HFFc6 (cell line): ENCODE data around the gene ADRA2C. TPM values are rescaled to one million over a fixed set of nuclear protein-coding genes. Genes with fewer than 3 reads are reported as not detected.
A peak's percentile ranks its signal among the peaks of the same experiment; 100 is the strongest.

Experiments used
- DNase-seq: peaks from one replicate; pipeline ENCODE4 v3.0.0-alpha.2; 2018
- H3K27ac Mint-ChIP-seq: 2 replicates; pipeline ENCODE4 v1.8.0; 2020; ENCODE audit warnings: mild to moderate bottlenecking, mixed read lengths
- H3K27me3 Mint-ChIP-seq: 2 replicates; pipeline ENCODE4 v1.8.0; 2021; ENCODE audit warnings: mild to moderate bottlenecking, moderate library complexity, mixed read lengths; ENCODE audit not compliant: insufficient read depth
- H3K36me3 Mint-ChIP-seq: 2 replicates; pipeline ENCODE4 v1.8.0; 2021; ENCODE audit warnings: low read depth, mixed read lengths
- H3K4me1 Mint-ChIP-seq: 2 replicates; pipeline ENCODE4 v1.8.0; 2020; ENCODE audit warnings: low read depth, mixed read lengths
- H3K4me3 Mint-ChIP-seq: 2 replicates; pipeline ENCODE4 v1.8.0; 2020; ENCODE audit warnings: mild to moderate bottlenecking, moderate library complexity, mixed read lengths
- H3K9me3 Mint-ChIP-seq: 2 replicates; pipeline ENCODE4 v1.8.0; 2020; ENCODE audit warnings: mild to moderate bottlenecking, mixed read lengths
- total RNA-seq, 6 experiments: library from RNA; stranded (reverse); fragmentation: NEBNext Ultra II Directional; extraction: Animal tissue kit (Norgen Biotek cat#: 25700); gene quantifications; 2 replicates in 1 of 6; 3 replicates in 5 of 6; pipeline ENCODE4 v1.2.3, GENCODE V29; 2021
- TF ChIP-seq, protein P1 (sequence below): fragments of 200-600 bp; sonication (generic); IDR thresholded peaks from 2 replicates; pipeline ENCODE4 v1.5.0; 2021; ENCODE audit warnings: antibody characterized with exemption, mild to moderate bottlenecking

Gene ADRA2C
- total RNA-seq, 6 experiments from 2014 or later, result 0.23 to 0.43 (median 0.26) TPM

GRCh38 chr4:3783693-3784306 lies 17.6 kb downstream of the ADRA2C start:
- H3K27me3 Mint-ChIP-seq, result peaks cover 18% of the 10 kb centered on the region
- TF ChIP-seq, protein P1, sequence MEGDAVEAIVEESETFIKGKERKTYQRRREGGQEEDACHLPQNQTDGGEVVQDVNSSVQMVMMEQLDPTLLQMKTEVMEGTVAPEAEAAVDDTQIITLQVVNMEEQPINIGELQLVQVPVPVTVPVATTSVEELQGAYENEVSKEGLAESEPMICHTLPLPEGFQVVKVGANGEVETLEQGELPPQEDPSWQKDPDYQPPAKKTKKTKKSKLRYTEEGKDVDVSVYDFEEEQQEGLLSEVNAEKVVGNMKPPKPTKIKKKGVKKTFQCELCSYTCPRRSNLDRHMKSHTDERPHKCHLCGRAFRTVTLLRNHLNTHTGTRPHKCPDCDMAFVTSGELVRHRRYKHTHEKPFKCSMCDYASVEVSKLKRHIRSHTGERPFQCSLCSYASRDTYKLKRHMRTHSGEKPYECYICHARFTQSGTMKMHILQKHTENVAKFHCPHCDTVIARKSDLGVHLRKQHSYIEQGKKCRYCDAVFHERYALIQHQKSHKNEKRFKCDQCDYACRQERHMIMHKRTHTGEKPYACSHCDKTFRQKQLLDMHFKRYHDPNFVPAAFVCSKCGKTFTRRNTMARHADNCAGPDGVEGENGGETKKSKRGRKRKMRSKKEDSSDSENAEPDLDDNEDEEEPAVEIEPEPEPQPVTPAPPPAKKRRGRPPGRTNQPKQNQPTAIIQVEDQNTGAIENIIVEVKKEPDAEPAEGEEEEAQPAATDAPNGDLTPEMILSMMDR, result no peak
- H3K4me3 Mint-ChIP-seq, result no peak overlapping the region
- DNase-seq, result no peak
- peaks cover 6% of the 10 kb centered on the region; the same call in 1 of the 2 replicates for H3K9me3 Mint-ChIP-seq
- no peaks in the 10 kb centered on the region for H3K4me1 Mint-ChIP-seq
- H3K36me3 Mint-ChIP-seq, result no peaks in the 10 kb centered on the region
- H3K27ac Mint-ChIP-seq, result no peak overlapping the region

DNA sequence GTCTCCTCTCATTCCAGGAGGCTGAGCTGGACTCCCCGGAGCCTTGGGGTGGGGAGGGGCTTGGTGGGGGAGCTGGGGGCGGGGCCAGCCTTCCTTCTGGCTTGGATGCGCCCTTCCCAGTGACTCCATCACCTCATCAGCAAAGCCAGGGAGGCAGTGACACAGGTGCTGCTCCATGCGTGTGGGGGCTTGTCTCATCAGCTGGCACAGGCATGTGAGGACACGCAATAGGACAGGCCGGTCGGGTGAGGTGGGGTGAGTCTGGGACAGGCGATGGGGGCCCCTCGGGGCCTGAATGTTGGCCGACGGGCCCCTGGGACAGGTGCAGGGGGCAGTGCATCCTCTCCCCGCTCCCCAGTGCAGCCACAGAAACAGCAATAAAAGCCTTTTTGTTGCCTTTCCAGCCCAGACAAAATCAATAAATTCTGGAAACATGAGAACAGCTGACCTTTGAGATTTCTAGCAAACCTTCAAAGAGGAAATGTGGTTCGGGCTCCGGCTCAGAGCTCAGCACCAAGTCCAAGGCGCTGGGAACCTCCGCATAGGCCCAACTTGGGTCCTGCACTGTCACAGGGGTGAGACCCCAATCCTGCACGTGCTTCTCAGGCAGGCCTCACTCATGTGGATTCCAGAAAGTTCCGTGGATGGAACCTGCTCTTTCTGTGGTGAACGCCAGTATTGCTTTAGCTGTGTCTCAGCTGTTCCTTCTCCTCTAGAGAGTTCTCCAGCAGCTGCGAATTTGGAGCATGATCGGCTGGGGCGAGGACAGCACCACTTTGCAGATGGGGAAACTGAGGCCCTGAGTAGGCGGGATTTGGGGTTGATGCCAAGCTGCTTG lies 18.5 kb downstream of the ADRA2C start:
- H3K9me3 Mint-ChIP-seq, result peaks cover 6% of the 10 kb centered on the region; the same call in 1 of the 2 replicates

DNA sequence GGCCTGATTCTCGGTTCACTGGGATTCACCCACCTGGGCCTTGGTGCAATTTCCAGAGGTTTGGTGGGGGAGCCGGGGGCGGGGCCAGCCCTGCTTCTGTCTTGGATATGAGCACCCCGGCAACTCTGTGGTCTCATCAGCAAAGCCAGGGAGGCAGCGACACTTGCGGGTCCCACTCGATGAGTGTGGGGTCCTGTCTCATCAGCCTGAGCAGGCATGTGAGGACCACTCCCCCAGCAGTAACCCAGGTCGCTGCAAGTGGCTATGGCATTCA lies 19.0 kb downstream of the ADRA2C start:
- TF ChIP-seq, protein P1, result no peak
- Mint-ChIP-seq H3K27me3 (peaks cover 20% of the 10 kb centered on the region), H3K27ac (no peak overlapping the region), H3K9me3 (peaks cover 6% of the 10 kb centered on the region; the same call in 1 of the 2 replicates), H3K4me1 (no peaks in the 10 kb centered on the region), H3K4me3 (no peak overlapping the region), H3K36me3 (no peaks in the 10 kb centered on the region)
- no peak for DNase-seq

More for the DNA sequence above, 18.5 kb downstream of the ADRA2C start:
- TF ChIP-seq, protein P1, result no peak
- H3K27me3 Mint-ChIP-seq, result peaks cover 20% of the 10 kb centered on the region
- DNase-seq, result no peak
- no peak overlapping the region for H3K4me3 Mint-ChIP-seq
- no peaks in the 10 kb centered on the region for H3K36me3 Mint-ChIP-seq
- no peak overlapping the region for H3K27ac Mint-ChIP-seq
- H3K4me1 Mint-ChIP-seq, result no peaks in the 10 kb centered on the region

DNA sequence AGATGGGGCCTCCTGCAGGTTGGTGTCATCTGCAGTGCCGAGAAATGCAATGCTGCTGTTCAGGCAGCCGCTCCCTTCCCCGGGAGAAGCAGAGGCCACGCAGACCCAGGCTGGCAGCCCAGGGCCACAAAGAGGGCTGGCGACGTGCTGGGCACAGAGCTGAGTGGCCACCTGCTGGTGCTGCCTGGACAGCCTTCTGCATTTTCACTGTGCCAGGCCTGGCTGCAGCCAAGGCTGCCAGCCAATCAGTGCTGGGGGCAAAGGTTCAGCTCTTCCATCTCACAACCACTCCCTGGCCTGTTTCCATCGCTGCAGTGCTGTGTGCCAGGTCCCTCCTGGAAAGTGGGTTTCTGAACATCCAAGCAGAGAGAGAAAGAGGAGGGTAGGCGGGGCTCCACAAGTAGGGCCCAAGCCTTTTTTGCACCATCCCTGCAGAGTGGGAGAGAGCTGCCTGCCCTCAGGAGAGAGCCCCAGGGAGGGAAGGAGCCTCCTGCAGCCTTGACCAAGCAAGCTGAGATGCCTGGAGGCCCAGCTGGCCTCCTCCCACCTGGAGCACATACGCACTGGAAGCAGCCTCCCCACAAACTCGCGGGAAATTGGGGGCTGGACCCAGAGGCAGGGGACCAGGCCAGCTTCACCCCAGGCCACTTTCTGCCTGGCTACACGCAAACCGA lies 20.1 kb downstream of the ADRA2C start:
- Mint-ChIP-seq H3K4me3 (no peak overlapping the region), H3K4me1 (no peaks in the 10 kb centered on the region), H3K27me3 (peaks cover 25% of the 10 kb centered on the region), H3K36me3 (no peaks in the 10 kb centered on the region), H3K27ac (no peak overlapping the region), H3K9me3 (peaks cover 2% of the 10 kb centered on the region; the same call in 1 of the 2 replicates)
- TF ChIP-seq, protein P1, result peak; percentile 31
- no peak for DNase-seq

DNA sequence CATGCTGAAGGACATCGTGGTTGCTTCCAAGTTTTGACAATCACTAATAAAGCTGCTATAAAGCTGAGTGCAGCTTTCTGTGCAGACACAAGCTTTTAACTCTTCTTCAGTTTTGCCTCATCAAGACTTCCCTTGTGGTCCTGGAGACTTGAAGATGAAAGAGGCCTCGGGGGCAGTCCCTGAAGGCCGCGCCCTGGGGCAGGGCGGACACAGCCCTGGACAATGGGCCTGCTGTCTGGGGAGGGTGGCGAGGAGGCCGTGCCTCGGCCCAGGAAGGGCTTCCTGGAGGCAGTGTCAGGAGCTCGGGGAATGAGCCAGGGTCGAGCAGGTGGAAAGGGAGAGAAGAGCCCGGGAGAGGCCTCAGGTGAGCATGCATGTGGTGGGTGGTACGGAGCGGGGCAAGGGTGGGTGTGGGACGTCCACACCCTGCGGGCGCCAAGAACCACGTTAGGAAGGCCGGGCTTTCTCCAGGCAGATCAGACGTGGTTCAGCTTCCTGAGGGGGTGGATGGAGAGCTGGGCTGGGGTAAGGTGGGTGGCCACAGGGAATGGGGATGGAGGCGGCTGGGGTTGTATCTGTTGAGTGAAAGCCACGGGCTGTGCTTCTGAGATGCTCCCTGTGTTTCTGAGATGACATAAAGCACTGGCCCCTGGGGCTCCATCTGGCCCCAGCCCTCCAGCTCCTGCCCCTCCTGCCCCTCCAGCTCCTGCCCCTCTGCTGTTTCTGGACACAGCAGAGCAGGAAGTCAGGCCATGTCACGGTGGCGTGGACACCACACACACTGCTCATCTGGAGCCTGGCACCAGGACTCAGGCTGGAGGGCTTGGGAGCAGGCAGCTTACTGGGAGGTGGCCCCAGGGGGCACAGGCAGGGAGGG lies 21.5 kb downstream of the ADRA2C start:
- Mint-ChIP-seq H3K27me3 (peaks cover 25% of the 10 kb centered on the region), H3K4me3 (no peak overlapping the region), H3K9me3 (no peaks in the 10 kb centered on the region), H3K4me1 (no peaks in the 10 kb centered on the region), H3K36me3 (no peaks in the 10 kb centered on the region), H3K27ac (no peak overlapping the region)
- no peak for DNase-seq
- TF ChIP-seq, protein P1, result no peak
